ENCODE data around the gene RAX2.

Gene RAX2

GRCh38 chr19:3738477-3739220, 33.4 kb downstream of the RAX2 start:
- DNase-seq (ENCODE audit: extremely low read depth, low read depth): no peak
- TF ChIP-seq CTCF (IDR thresholded peaks at IDR 0.05; ENCODE audit: low read depth, low read length): no peak

GRCh38 chr19:3737487-3738205, 34.4 kb downstream of the RAX2 start:
- DNase-seq (ENCODE audit: extremely low read depth, low read depth): no peak
- TF ChIP-seq CTCF (IDR thresholded peaks at IDR 0.05; ENCODE audit: low read depth, low read length): no peak

- no peak for TF ChIP-seq CTCF (IDR thresholded peaks at IDR 0.05; ENCODE audit: low read depth, low read length)
- DNase-seq (ENCODE audit: extremely low read depth, low read depth): no peak
These were observed 35.8 kb downstream of the RAX2 start for GRCh38 chr19:3736106-3736724.

- no peak for TF ChIP-seq CTCF (IDR thresholded peaks at IDR 0.05; ENCODE audit: low read depth, low read length)
- no peak for DNase-seq (ENCODE audit: extremely low read depth, low read depth)
These were observed 37.8 kb downstream of the RAX2 start for GRCh38 chr19:3734310-3734600.

GRCh38 chr19:3733549-3734309, 38.3 kb downstream of the RAX2 start:
- DNase-seq (ENCODE audit: extremely low read depth, low read depth): no peak
- no peak for TF ChIP-seq CTCF (IDR thresholded peaks at IDR 0.05; ENCODE audit: low read depth, low read length)

GRCh38 chr19:3732108-3732507, 39.9 kb downstream of the RAX2 start:
- DNase-seq (ENCODE audit: extremely low read depth, low read depth): no peak

More at GRCh38 chr19:3732108-3732507, 39.9 kb downstream of the RAX2 start:
- no peak for TF ChIP-seq CTCF (IDR thresholded peaks at IDR 0.05; ENCODE audit: low read depth, low read length)

Measured in AG09319 (cell line).